OCI-LY1 (cell line): ENCODE data around the gene ERGIC1.

Experiments used
- EZH2 ChIP-seq: fragments of 200-600 bp; sonication (generic), shearing (Covaris generic); IDR thresholded peaks from 2 replicates; pipeline ENCODE4 v1.8.0; 2017; ENCODE audit warnings: borderline replicate concordance, mixed run types, mild to moderate bottlenecking, antibody characterized with exemption, low read length, moderate library complexity, mixed read lengths
- TF ChIP-seq, protein P1 (sequence below): fragments of 200-600 bp; sonication (generic), shearing (Covaris generic); IDR thresholded peaks from 2 replicates; pipeline ENCODE4 v1.5.1; 2017; ENCODE audit warnings: mild to moderate bottlenecking, antibody characterized with exemption, low read length, moderate library complexity, mixed read lengths

GRCh38 chr5:172929371-172929838, 95.4 kb downstream of the ERGIC1 start:
- no peak for TF ChIP-seq EZH2
- TF ChIP-seq, protein P1, sequence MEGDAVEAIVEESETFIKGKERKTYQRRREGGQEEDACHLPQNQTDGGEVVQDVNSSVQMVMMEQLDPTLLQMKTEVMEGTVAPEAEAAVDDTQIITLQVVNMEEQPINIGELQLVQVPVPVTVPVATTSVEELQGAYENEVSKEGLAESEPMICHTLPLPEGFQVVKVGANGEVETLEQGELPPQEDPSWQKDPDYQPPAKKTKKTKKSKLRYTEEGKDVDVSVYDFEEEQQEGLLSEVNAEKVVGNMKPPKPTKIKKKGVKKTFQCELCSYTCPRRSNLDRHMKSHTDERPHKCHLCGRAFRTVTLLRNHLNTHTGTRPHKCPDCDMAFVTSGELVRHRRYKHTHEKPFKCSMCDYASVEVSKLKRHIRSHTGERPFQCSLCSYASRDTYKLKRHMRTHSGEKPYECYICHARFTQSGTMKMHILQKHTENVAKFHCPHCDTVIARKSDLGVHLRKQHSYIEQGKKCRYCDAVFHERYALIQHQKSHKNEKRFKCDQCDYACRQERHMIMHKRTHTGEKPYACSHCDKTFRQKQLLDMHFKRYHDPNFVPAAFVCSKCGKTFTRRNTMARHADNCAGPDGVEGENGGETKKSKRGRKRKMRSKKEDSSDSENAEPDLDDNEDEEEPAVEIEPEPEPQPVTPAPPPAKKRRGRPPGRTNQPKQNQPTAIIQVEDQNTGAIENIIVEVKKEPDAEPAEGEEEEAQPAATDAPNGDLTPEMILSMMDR: no peak
